LNCaP clone FGC (cell line): ENCODE results near the gene CSNK1E.

ENCODE experiments used
- DNase-seq: peaks from one replicate; pipeline ENCODE4 v3.0.0-alpha.2; 2011; ENCODE audit warnings: low read depth
- H3K4me3 ChIP-seq: 2 replicates; pipeline ENCODE4 v1.5.1; 2011; ENCODE audit warnings: mild to moderate bottlenecking, low read depth, low read length, control low read depth
- TF ChIP-seq, protein P1 (sequence below): IDR thresholded peaks from 2 replicates; pipeline ENCODE4 v1.5.1; 2012; ENCODE audit warnings: mild to moderate bottlenecking; ENCODE audit not compliant: control insufficient read depth, insufficient read depth; ENCODE audit errors: extremely low read depth

CSNK1E gene

GRCh38 chr22:38308791-38309498 lies 8.3 kb downstream of the CSNK1E start:
- TF ChIP-seq, protein P1, sequence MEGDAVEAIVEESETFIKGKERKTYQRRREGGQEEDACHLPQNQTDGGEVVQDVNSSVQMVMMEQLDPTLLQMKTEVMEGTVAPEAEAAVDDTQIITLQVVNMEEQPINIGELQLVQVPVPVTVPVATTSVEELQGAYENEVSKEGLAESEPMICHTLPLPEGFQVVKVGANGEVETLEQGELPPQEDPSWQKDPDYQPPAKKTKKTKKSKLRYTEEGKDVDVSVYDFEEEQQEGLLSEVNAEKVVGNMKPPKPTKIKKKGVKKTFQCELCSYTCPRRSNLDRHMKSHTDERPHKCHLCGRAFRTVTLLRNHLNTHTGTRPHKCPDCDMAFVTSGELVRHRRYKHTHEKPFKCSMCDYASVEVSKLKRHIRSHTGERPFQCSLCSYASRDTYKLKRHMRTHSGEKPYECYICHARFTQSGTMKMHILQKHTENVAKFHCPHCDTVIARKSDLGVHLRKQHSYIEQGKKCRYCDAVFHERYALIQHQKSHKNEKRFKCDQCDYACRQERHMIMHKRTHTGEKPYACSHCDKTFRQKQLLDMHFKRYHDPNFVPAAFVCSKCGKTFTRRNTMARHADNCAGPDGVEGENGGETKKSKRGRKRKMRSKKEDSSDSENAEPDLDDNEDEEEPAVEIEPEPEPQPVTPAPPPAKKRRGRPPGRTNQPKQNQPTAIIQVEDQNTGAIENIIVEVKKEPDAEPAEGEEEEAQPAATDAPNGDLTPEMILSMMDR: no peak
- no peak for DNase-seq
- no peak overlapping the region for H3K4me3 ChIP-seq

GRCh38 chr22:38305471-38306448 lies 11.5 kb downstream of the CSNK1E start:
- TF ChIP-seq, protein P1: no peak
- no peak overlapping the region for H3K4me3 ChIP-seq
- no peak for DNase-seq

DNA sequence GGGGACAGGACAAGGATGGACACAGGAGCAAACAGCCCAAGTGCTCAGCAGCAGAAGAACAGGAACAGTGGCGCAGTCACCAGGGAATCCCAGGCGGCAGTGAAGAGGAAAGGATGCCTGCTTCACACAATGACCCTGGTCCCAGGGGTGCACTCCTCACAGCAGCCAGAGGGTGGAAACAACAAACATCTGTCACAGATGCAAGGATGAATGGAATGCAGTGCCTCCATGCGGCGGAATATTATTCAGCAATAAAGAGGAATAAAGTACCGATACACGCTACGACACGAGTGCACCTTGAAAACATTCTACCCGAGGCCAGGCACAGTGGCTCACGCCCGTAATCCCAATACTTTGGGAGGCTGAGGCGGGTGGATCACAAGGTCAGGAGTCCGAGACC lies 12.7 kb downstream of the CSNK1E start:
- TF ChIP-seq, protein P1: no peak
- no peak overlapping the region for H3K4me3 ChIP-seq
- no peak for DNase-seq

DNA sequence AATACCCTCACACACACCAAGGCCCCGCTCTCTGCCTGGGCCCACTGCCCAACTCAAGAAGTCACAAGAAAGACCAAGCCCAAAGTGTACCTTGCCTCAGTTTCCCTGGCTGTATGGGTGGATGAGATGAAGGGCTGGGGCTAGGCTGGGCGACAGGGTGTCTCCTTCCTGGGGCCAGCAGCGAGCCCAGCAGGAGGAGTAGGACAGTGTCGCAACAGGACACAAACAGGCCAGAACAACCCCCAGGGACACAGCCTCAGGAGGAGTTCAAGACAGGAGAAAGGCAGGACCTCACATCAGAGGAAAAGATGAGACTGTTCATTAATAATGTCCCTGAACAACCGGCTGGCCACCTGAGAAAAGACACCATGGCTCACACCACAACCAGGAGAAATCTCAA lies 13.3 kb downstream of the CSNK1E start:
- H3K4me3 ChIP-seq: no peak overlapping the region
- DNase-seq: no peak
- TF ChIP-seq, protein P1: no peak

DNA sequence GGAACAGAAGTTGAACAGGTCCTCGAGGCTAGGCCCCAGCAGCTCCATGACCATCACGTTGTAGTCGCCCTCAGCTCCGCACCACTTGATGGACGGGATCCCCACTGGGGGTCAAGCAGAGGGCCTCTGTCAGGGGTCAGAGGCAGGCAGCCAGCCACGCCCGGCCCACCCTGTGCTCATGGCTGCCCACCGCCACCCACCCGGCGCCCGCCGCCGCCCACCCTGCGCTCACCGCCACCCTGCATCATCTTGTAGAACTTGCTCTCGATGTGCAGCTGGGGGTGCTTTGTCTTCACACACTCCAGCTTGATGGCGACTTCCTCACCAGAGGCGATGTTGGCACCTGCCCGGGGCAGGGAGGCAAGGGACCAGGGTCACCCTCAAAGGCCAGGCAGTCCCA lies 14.3 kb downstream of the CSNK1E start:
- TF ChIP-seq, protein P1: no peak
- no peak for DNase-seq
- no peak overlapping the region for H3K4me3 ChIP-seq

- TF ChIP-seq, protein P1: no peak
- no peak for DNase-seq
These were observed 16.3 kb downstream of the CSNK1E start for GRCh38 chr22:38300946-38301345.

More at GRCh38 chr22:38300946-38301345, 16.3 kb downstream of the CSNK1E start:
- H3K4me3 ChIP-seq: no peak overlapping the region
